ENCODE measurements around the gene CELF2.

CELF2 gene

DNA sequence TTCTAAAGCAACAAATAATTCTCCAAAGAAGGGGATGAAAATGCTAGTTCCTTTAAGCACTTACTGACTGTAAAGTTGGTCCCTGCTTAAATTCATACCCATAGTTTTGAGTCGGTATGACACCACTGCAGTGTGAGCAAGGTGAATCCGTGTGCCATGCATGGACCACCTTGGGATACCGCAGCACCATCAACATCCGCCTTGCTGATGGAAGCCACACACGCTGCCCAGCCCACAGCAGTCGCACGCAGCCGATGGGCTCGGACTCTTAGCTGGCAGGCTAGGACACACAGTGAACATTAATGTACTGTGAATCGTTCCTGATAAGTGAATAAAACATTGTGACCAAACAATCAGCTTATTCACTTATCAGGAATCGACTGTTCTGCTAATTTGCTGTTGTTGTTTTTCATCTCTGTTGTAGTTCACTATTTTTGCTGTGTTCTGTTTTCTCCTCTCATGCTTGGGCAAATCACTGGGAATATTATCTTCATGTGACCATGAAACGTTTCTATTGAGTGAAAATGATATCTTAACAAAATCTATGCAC is 318.3 kb downstream of the CELF2 start:
- no peak for DNase-seq (ENCODE audit: low read depth, low spot score)
- ChIA-PET CTCF (no interaction called here), POLR2A (no interaction called here)
- TF ChIP-seq, protein P1, sequence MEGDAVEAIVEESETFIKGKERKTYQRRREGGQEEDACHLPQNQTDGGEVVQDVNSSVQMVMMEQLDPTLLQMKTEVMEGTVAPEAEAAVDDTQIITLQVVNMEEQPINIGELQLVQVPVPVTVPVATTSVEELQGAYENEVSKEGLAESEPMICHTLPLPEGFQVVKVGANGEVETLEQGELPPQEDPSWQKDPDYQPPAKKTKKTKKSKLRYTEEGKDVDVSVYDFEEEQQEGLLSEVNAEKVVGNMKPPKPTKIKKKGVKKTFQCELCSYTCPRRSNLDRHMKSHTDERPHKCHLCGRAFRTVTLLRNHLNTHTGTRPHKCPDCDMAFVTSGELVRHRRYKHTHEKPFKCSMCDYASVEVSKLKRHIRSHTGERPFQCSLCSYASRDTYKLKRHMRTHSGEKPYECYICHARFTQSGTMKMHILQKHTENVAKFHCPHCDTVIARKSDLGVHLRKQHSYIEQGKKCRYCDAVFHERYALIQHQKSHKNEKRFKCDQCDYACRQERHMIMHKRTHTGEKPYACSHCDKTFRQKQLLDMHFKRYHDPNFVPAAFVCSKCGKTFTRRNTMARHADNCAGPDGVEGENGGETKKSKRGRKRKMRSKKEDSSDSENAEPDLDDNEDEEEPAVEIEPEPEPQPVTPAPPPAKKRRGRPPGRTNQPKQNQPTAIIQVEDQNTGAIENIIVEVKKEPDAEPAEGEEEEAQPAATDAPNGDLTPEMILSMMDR (IDR thresholded peaks at IDR 0.05; ENCODE audit: insufficient read depth, low read length, missing control alignments), result no peak
- no peak overlapping the region for H3K4me3 ChIP-seq (ENCODE audit: low read depth, low read length)

DNA sequence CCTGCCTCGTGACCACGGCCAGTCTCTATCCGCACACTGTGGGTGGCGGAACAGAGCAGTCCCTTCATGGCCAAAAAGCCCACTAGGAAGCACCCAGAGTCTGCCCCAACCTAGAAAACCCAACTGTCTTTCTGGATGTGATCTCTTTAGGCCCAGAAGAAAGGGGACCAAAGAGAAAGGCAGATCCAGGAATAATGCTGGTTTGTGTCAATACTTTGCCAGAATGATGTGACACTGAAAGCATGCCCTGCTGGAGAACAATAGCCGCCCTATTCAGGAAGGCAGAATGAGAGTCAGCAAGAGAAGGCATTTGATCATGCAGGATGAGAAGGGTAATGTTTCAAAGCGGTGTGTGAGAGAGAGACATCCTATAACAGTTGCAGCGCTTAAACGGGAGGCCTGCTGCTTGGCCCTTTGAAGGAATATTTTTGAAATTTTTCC is 319.1 kb downstream of the CELF2 start:
- no peak for DNase-seq (ENCODE audit: low read depth, low spot score)
- TF ChIP-seq, protein P1 (IDR thresholded peaks at IDR 0.05; ENCODE audit: insufficient read depth, low read length, missing control alignments), result no peak
- ChIA-PET CTCF (no interaction called here), POLR2A (no interaction called here)
- H3K4me3 ChIP-seq (ENCODE audit: low read depth, low read length), result no peak overlapping the region

DNA sequence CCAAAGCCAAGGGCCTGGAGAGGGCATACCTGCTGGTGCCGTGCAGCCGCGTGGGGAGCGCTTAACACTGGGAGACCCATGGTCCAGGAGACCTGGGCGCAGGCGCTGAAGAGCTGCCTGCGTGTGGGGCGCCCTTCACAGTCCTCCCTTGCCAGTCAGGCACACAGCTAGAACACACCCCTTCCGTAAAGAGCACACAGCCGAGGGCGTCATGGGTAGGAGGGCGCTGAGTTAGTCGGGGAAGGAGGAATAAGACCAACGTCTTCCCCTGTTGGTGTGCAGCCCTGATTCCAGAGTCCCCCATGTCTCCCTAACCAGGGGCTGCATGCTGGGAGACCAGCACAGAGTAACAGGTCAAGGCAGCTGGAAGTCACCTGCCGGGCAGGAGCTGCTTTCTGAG is 319.8 kb downstream of the CELF2 start:
- TF ChIP-seq, protein P1 (IDR thresholded peaks at IDR 0.05; ENCODE audit: insufficient read depth, low read length, missing control alignments), result no peak
- CTCF ChIA-PET, result no interaction called here
- DNase-seq (ENCODE audit: low read depth, low spot score), result no peak
- POLR2A ChIA-PET, result interaction anchor here (0.6 kb wide), 1 partner anchor 82 kb away, joined by 3 read pairs; no protein-coding TSS in a partner anchor
- H3K4me3 ChIP-seq (ENCODE audit: low read depth, low read length), result no peak overlapping the region

DNA sequence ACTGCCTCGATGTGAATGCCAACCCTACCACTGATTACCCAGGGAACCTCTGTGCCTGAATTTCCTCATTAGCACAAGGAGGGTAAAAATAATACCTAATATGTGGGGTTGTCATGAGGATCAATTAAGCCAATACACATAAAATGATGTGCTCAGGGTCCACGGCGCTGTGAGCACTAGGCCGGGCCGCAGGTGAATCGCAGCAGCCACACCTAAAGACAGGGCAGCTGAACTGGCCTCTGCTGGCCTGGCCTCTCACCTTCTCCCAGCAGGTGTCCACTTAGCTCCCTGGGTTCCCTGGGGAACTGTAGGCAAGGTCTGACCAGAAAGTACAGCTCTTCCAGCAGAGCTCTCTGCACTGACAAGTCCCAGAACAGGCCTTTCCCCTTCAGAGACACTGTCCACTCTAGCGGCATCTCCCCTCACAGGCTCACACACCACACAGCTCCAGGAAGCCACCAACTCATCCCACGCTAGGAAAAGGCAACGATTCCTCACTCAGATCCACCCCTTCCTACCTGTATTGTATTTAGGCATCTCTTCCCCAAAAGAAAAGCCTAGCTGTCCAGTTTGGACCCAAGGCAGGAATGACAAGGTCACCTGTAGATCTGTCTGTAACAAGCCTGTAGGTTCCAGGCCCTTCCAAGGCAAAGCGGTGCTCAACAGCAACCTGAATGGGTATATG is 320.6 kb downstream of the CELF2 start:
- DNase-seq (ENCODE audit: low read depth, low spot score), result no peak
- TF ChIP-seq, protein P1 (IDR thresholded peaks at IDR 0.05; ENCODE audit: insufficient read depth, low read length, missing control alignments), result no peak
- CTCF ChIA-PET, result no interaction called here
- no peak overlapping the region for H3K4me3 ChIP-seq (ENCODE audit: low read depth, low read length)
- POLR2A ChIA-PET, result no interaction called here

DNA sequence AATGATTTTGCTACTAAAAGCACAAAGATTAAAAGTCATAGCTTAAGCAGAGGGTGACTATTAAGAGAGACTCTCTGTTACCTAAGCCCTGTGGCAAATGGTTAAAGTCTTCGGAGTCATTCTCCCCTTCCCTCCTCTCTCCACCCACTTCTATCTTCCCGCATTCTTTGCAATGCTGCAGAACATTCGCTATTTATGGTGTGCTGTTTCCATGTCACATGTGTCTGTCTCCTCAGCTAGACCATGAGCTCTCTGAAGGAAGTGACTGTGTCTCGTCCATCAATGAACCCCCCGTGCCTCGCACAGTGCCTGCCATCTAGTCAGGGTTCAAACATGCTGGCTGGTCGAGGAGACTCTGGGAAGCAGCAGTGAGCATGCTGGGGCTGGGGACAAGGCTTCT is 321.3 kb downstream of the CELF2 start:
- TF ChIP-seq, protein P1 (IDR thresholded peaks at IDR 0.05; ENCODE audit: insufficient read depth, low read length, missing control alignments), result no peak
- CTCF ChIA-PET, result no interaction called here
- no peak for DNase-seq (ENCODE audit: low read depth, low spot score)
- POLR2A ChIA-PET, result no interaction called here
- H3K4me3 ChIP-seq (ENCODE audit: low read depth, low read length), result no peak overlapping the region

DNA sequence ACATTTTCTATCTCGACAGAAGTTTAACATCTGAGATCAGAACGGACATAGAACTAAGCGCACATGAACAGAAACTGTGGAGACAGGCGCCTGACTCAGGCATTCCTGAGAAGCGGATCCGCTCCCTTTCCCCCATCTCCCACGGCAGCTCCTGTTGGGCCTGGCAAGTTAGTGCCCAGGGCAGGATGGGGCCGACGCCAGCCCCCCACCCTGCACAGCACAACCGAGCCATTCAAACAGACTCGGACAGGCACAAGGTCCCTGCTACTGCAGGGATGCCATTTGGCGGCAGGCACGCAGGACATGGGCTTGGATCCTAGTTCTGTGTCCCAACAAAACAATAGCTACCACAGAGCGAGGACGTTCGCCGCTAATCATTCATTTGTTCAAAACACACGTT is 322.0 kb downstream of the CELF2 start:
- no peak overlapping the region for H3K4me3 ChIP-seq (ENCODE audit: low read depth, low read length)
- CTCF ChIA-PET, result no interaction called here
- TF ChIP-seq, protein P1 (IDR thresholded peaks at IDR 0.05; ENCODE audit: insufficient read depth, low read length, missing control alignments), result no peak
- POLR2A ChIA-PET, result no interaction called here
- DNase-seq (ENCODE audit: low read depth, low spot score), result no peak
